D341Med (cell line): ENCODE measurements around the gene MIPOL1.

Experiments used
- DNase-seq: peaks from one replicate; pipeline ENCODE4 v3.0.0; 2012; ENCODE audit warnings: low spot score

The MIPOL1 gene

DNA sequence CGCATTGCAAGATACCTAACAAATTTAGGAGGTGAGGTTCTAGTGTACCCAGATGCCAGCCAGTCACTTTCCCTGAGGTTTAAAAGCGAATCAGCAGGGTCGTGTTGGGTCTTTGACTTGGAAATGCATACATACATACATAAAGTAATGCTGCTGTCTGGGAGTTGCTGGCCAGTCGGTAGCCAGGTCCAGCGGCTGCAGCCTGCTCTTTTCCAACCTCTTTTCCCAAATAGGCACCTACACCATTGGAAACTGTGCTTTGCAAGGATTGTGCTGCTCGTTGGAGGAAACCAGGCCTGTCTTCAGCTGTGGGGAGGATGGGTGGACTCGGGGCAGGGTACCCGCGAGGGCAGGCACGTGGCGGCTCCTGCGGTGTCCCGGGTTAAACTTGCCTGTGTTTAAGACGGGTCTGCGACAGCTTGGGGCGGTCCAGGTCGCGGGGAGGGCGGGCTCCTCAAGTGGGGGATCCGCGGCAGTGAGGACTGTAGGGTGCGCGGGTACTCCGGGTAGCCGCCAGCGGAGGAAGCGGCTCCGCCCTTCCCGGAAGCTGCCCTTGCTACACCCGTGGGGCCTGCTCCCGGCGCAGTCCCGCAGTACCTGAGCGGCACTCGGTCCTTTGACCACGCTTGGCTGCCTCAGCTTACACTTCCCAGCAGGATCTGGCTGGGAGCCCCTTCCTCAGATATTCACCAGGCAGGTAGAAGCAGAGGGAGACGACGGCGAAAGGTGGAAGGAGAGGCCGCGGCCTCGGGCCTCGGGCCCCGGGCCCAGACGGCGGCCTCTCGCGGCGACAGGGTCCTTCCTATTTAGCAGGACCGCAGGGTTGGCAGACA lies 400.4 kb downstream of the MIPOL1 start:
- DNase-seq = no peak

DNA sequence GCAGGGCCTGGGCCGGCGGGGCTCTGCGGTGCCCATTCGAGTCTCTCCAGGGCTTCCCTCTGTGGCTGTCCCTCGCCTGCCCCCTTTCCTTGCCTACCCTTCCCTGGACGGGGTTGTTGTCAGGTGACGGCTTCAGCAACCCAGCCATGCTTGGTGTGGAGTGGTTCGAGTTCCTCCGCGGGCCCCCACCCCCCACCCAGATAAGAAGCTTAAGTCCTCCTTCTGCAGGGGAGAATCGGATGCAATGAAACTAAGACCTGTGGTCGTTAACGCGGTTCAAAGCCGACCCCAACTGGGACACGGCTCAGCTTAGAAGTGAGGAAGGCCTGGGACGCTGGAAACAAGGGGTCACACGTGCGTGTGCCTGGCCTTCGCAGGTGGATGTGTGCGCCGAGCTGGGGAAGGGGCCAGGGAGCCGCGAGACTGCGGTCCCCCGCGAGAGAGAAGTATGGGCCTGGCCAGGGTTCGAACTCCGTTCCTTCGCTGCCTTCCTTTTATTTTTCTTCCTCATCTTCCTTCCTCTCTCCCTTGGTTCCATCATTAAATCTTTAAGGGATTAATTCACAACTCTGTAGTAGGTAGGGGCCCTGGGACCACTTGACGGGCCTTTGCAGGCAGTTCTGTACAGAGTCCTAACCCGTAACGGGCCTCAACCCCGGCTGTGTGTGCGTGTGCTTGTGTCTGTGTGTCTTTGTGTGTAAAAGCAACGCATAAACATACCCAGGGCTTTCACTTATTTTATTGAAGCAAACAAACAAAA lies 401.2 kb downstream of the MIPOL1 start:
- DNase-seq = no peak

DNA sequence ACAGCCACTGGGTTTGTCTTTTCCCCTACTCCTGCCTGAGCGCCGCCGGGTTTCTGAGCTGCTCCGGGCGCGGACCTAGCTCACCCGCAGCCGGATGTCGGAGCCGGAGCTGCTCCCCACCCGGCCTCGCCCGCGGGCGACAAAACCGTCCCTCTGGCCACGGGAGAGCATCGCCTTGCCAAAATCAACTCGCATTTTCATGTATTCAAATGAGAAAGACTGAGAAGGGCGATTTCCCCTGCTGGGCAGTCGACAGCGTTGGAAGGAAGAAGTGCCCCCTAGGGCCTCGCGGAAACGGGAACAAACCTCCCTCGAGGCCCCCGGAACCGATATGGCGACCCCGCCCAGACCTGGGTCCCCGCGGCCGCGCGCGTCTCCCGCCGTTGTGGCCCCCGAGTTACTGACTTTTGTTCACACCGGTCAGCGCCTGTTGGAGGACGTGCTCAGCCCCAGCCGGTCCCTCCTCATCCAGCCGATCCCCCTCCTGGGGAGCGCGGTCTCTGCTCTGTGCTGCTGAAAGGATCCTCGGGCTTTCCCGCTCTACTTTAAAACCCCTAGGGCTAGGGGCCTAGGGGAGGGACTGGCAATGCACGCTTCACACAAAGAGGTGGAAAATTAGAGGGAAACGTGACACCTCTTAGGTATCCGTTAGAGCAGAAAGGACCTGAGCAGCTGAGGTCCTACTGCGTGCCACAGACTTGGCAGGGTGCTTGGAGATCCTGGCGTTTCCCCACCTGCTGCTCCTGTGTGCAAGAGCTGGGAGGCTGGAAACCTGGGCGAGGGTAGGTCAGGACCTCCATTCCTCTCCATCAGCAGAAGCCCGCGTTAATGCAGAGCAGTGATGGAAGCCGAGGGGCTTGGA lies 402.0 kb downstream of the MIPOL1 start:
- DNase-seq = no peak

DNA sequence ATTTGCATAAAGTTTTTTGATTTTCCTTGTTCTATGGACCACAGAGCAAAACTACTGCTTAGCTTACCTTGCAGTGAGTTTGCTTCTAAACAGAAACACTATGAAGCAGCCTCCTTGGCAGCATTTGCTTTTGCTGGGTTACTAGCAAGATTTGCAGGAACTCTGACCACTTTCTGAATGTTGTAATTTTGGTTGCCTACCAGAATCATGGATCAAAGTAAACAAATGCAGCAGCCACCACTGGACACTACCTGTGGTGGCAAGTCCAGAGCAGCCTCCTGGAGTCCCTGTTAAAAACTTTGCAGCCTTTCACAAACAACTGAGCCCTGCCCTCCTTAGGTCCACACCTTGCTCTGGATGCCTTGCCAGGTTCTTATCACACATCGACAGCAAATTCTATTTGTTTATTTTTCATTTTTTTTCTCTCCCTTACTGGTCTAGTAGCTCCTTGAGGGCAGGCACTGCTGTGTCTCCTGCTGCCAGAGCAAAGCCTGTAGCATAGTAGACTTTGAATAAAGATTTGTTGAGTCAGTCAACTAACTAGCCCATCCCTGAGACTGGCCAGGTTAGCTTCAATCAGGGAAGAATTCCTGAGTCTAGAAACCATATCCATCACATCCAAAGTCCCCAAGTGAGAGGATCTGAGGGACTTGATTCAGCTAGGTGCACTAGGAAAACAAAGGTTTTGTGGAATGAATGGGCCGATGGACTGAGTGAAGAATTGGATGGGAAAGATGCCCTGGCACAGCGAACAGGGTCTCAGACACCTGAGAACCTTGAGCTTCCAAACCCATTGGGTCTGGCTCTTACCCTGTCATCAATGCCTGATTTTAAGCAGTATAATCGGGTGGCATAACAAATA lies 403.4 kb downstream of the MIPOL1 start:
- no peak for DNase-seq

DNA sequence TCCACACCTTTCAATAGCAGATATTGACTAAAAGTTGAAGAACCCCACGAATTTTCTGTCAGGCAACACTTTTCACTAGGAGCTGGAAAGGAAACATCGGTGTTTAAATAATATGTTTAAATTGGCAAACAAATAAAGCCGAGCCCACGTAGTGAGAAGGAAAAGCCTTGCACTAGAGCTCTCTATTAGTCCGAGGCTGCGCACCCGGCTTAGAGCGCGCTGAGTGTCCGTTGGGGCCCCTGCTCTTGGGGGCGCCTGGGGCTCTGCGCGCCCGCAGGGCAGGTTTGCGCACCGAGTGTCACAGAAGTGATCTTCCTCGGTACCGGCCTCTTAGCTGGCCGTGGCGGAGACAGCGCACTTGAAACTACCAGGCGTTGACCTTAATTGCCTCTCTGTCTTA lies 404.1 kb downstream of the MIPOL1 start:
- DNase-seq = no peak
